HEK293 (cell line): ENCODE data around the gene BACH2.

Experiments
- CTCF ChIP-seq: fragments of 450-650 bp; formaldehyde crosslinking; IDR thresholded peaks from 2 replicates; pipeline ENCODE4 v1.5.1; 2016; ENCODE audit warnings: missing biosample characterization, missing genetic modification characterization
- GLI4 ChIP-seq: fragments of 450-650 bp; formaldehyde crosslinking; IDR thresholded peaks from 2 replicates; pipeline ENCODE4 v1.5.1; 2016; ENCODE audit warnings: missing biosample characterization, missing genetic modification characterization
- KLF7 ChIP-seq: fragments of 450-650 bp; formaldehyde crosslinking; IDR thresholded peaks from 2 replicates; pipeline ENCODE4 v1.5.1; 2016; ENCODE audit warnings: missing biosample characterization, missing genetic modification characterization, borderline replicate concordance
- REPIN1 ChIP-seq: fragments of 450-650 bp; formaldehyde crosslinking; IDR thresholded peaks from 2 replicates; pipeline ENCODE4 v1.5.1; 2017; ENCODE audit warnings: missing biosample characterization, missing genetic modification characterization, low read depth
- YY1 ChIP-seq: fragments of 450-650 bp; formaldehyde crosslinking; IDR thresholded peaks from 2 replicates; pipeline ENCODE4 v1.5.1; 2018; ENCODE audit warnings: missing biosample characterization, missing genetic modification characterization
- ZBTB21 ChIP-seq: fragments of 450-650 bp; formaldehyde crosslinking; IDR thresholded peaks from 2 replicates; pipeline ENCODE4 v1.5.1; 2017; ENCODE audit warnings: missing biosample characterization, missing genetic modification characterization
- ZBTB49 ChIP-seq: fragments of 450-650 bp; formaldehyde crosslinking; IDR thresholded peaks from 2 replicates; pipeline ENCODE4 v1.5.1; 2016; ENCODE audit warnings: missing biosample characterization, missing genetic modification characterization, low read depth
- ZNF138 ChIP-seq: fragments of 450-650 bp; formaldehyde crosslinking; IDR thresholded peaks from 2 replicates; pipeline ENCODE4 v1.5.1; 2016; ENCODE audit warnings: missing biosample characterization, missing genetic modification characterization, borderline replicate concordance
- ZNF23 ChIP-seq: fragments of 450-650 bp; formaldehyde crosslinking; IDR thresholded peaks from 2 replicates; pipeline ENCODE4 v1.5.1; 2016; ENCODE audit warnings: missing biosample characterization, missing genetic modification characterization, borderline replicate concordance
- ZNF324 ChIP-seq: fragments of 450-650 bp; formaldehyde crosslinking; IDR thresholded peaks from 2 replicates; pipeline ENCODE4 v1.5.1; 2016; ENCODE audit warnings: missing biosample characterization, missing genetic modification characterization
- ZNF366 ChIP-seq: fragments of 450-650 bp; formaldehyde crosslinking; conservative IDR thresholded peaks from 2 replicates; pipeline ENCODE4 v1.5.1; 2016; ENCODE audit warnings: missing biosample characterization, missing genetic modification characterization
- ZNF510 ChIP-seq: fragments of 450-650 bp; formaldehyde crosslinking; IDR thresholded peaks from 2 replicates; pipeline ENCODE4 v1.5.1; 2018; ENCODE audit warnings: mild to moderate bottlenecking, missing genetic modification characterization, missing biosample characterization; ENCODE audit not compliant: insufficient replicate concordance
- ZNF660 ChIP-seq: fragments of 450-650 bp; IDR thresholded peaks from 2 replicates; pipeline ENCODE4 v1.5.1; 2018; ENCODE audit warnings: missing biosample characterization, mild to moderate bottlenecking, missing genetic modification characterization
- TF ChIP-seq, protein P1 (sequence below): fragments of 450-650 bp; formaldehyde crosslinking; IDR thresholded peaks from 2 replicates; pipeline ENCODE4 v1.5.1; 2016; ENCODE audit warnings: missing biosample characterization, missing genetic modification characterization

DNA sequence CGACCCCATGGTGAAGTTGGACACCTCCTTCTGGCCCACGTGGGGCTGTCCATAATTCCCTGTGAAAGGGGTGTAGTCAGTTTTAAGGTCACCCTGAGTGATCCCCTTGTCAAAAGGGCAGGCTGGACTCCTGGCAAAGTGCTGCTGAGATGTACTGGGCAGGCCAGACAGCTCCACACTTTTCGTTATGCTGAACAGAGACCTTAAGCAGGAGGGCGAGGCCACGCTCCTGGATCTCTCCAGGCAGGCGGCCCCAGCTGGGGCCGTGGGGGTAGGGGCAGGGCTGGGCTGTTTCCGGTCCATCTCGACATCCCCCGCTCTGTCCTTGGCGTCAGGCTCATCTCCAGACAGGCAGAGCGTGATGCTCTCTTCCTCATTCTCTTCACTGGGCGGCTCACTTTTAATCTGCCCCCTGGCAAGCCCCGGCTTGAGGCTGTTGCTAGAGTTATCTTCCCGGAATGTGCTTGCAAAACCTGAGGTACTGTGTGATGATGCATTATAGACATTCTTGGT, 345.7 kb downstream of the BACH2 start:
- TF ChIP-seq, protein P1, sequence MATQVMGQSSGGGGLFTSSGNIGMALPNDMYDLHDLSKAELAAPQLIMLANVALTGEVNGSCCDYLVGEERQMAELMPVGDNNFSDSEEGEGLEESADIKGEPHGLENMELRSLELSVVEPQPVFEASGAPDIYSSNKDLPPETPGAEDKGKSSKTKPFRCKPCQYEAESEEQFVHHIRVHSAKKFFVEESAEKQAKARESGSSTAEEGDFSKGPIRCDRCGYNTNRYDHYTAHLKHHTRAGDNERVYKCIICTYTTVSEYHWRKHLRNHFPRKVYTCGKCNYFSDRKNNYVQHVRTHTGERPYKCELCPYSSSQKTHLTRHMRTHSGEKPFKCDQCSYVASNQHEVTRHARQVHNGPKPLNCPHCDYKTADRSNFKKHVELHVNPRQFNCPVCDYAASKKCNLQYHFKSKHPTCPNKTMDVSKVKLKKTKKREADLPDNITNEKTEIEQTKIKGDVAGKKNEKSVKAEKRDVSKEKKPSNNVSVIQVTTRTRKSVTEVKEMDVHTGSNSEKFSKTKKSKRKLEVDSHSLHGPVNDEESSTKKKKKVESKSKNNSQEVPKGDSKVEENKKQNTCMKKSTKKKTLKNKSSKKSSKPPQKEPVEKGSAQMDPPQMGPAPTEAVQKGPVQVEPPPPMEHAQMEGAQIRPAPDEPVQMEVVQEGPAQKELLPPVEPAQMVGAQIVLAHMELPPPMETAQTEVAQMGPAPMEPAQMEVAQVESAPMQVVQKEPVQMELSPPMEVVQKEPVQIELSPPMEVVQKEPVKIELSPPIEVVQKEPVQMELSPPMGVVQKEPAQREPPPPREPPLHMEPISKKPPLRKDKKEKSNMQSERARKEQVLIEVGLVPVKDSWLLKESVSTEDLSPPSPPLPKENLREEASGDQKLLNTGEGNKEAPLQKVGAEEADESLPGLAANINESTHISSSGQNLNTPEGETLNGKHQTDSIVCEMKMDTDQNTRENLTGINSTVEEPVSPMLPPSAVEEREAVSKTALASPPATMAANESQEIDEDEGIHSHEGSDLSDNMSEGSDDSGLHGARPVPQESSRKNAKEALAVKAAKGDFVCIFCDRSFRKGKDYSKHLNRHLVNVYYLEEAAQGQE: no peak
- TF ChIP-seq GLI4 (tag by site-specific recombination) (no peak), CTCF (tag by site-specific recombination) (no peak), ZBTB21 (tag by site-specific recombination) (no peak), ZBTB49 (tag by site-specific recombination) (no peak), KLF7 (tag by site-specific recombination) (no peak), REPIN1 (tag by site-specific recombination) (no peak), ZNF660 (tag by site-specific recombination) (no peak), ZNF510 (tag by site-specific recombination) (no peak), YY1 (tag by site-specific recombination) (no peak), ZNF366 (tag by site-specific recombination) (no peak), ZNF23 (no peak), ZNF138 (tag by site-specific recombination) (no peak), ZNF324 (tag by site-specific recombination) (no peak)
